ENCODE data around the gene RGS10.

- TF ChIP-seq CTCF (IDR thresholded peaks at IDR 0.05) (no peak), NFE2L1 (CRISPR knock-in tag; IDR thresholded peaks at IDR 0.05) (no peak), ZNF512 (CRISPR knock-in tag; IDR thresholded peaks at IDR 0.05; ENCODE audit: borderline replicate concordance) (no peak), ZNF423 (CRISPR knock-in tag; IDR thresholded peaks at IDR 0.05) (no peak), NR2C2 (CRISPR knock-in tag; IDR thresholded peaks at IDR 0.05) (no peak), NFYB (CRISPR knock-in tag; conservative IDR thresholded peaks at IDR 0.05; ENCODE audit: low read depth) (no peak), GABPB1 (CRISPR knock-in tag; IDR thresholded peaks at IDR 0.05) (no peak)
Measured at GRCh38 chr10:119539359-119539825, 3.1 kb downstream of the RGS10 start.

Data from WTC11 (cell line).